ENCODE data around the gene UBA52. TPM values are rescaled to one million over a fixed set of nuclear protein-coding genes. Genes with fewer than 3 reads are reported as not detected.

The UBA52 gene
- total and polyA plus RNA-seq, 2 of the 13 experiments (the other 11 are each of a cell fraction or from before 2014, with no cell fraction given) = 959 to 1,782 TPM

DNA sequence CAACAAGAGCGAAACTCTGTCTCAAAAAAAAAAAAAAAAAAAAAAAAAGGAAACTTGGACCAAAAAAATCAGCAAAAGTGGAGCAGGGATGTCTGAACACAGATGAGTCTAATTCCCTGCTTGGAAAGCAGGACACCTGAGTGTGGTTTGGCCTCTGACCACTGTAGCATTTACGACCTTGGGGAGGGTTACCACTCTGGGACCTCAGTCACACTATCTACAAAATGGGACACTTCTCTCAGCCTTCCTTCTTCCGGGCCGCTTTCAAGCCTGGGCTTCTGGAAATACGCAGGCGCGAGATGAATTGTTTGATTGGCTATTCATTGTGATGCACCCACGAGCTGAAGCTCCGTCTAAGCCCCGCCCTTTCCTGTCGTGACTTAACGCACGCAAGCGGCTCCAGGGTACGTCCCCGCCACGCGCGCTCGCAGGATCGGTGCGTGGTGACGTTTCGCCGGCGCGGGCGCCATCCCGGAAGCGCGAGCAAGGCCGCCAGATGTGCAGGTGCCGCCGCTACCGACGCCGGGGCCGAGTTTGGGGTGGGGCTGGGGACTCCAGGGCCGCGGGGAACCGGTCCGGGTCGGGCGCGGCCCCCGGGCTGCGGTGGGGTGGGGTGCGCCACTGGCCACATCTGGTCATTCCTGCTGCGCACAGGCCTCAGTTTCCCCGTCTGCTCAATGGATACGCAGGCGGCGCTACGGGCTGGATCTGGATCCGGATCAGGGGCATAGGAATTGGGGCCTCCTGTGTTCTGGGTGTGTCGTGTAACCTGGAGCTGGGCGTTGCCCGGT lies 14.1 kb upstream of the UBA52 start, which contains the start of gene KXD1 (continued):
- TF ChIP-seq HINFP (CRISPR knock-in tag; IDR thresholded peaks at IDR 0.05; ENCODE audit: low read depth) (0 out of 2 replicates have a peak, but pooled peaks have one; percentile 7), KLF13 (CRISPR knock-in tag; IDR thresholded peaks at IDR 0.05) (no peak), ZFP90 (CRISPR knock-in tag; IDR thresholded peaks at IDR 0.05; ENCODE audit: borderline replicate concordance) (peak; percentile 40; the same call in 1 of the 2 replicates), ZNF616 (CRISPR knock-in tag; IDR thresholded peaks at IDR 0.05; ENCODE audit: low read depth) (no peak), SIX4 (CRISPR knock-in tag; IDR thresholded peaks at IDR 0.05) (no peak), NR3C1 (CRISPR knock-in tag; IDR thresholded peaks at IDR 0.05) (no peak), MTA3 (CRISPR knock-in tag; IDR thresholded peaks at IDR 0.05) (no peak), ZNF775 (CRISPR knock-in tag; IDR thresholded peaks at IDR 0.05; ENCODE audit: borderline replicate concordance) (no peak), TCF12 (IDR thresholded peaks at IDR 0.05) (no peak), TCF12 (CRISPR knock-in tag; IDR thresholded peaks at IDR 0.05) (0 out of 2 replicates have a peak, but pooled peaks have one; percentile 32), ZNF282 (IDR thresholded peaks at IDR 0.05; ENCODE audit: partially characterized antibody) (no peak), SMARCC2 (IDR thresholded peaks at IDR 0.05) (no peak), ZSCAN20 (CRISPR knock-in tag; IDR thresholded peaks at IDR 0.05; ENCODE audit: borderline replicate concordance) (no peak), ZKSCAN8 (CRISPR knock-in tag; IDR thresholded peaks at IDR 0.05; ENCODE audit: borderline replicate concordance) (no peak), PLRG1 (conservative IDR thresholded peaks at IDR 0.05) (no peak), ZNF292 (CRISPR knock-in tag; IDR thresholded peaks at IDR 0.05; ENCODE audit: borderline replicate concordance, low read depth) (no peak; the same call in 1 of the 2 replicates), ZNF354B (CRISPR knock-in tag; IDR thresholded peaks at IDR 0.05) (no peak), SRSF9 (IDR thresholded peaks at IDR 0.05; ENCODE audit: borderline replicate concordance, insufficient read depth, low read depth, low read length, poor library complexity, severe bottlenecking) (no peak), ZNF546 (CRISPR knock-in tag; conservative IDR thresholded peaks at IDR 0.05) (no peak), AHR (CRISPR knock-in tag; IDR thresholded peaks at IDR 0.05) (no peak), ZNF20 (CRISPR knock-in tag; IDR thresholded peaks at IDR 0.05) (no peak), RARG (CRISPR knock-in tag; IDR thresholded peaks at IDR 0.05; ENCODE audit: low read depth) (no peak), CBX2 (IDR thresholded peaks at IDR 0.05; ENCODE audit: low read depth, low read length) (no peak), CBX2 (CRISPR knock-in tag; IDR thresholded peaks at IDR 0.05; ENCODE audit: low read depth) (no peak)
- TF ChIP-seq, protein P1, sequence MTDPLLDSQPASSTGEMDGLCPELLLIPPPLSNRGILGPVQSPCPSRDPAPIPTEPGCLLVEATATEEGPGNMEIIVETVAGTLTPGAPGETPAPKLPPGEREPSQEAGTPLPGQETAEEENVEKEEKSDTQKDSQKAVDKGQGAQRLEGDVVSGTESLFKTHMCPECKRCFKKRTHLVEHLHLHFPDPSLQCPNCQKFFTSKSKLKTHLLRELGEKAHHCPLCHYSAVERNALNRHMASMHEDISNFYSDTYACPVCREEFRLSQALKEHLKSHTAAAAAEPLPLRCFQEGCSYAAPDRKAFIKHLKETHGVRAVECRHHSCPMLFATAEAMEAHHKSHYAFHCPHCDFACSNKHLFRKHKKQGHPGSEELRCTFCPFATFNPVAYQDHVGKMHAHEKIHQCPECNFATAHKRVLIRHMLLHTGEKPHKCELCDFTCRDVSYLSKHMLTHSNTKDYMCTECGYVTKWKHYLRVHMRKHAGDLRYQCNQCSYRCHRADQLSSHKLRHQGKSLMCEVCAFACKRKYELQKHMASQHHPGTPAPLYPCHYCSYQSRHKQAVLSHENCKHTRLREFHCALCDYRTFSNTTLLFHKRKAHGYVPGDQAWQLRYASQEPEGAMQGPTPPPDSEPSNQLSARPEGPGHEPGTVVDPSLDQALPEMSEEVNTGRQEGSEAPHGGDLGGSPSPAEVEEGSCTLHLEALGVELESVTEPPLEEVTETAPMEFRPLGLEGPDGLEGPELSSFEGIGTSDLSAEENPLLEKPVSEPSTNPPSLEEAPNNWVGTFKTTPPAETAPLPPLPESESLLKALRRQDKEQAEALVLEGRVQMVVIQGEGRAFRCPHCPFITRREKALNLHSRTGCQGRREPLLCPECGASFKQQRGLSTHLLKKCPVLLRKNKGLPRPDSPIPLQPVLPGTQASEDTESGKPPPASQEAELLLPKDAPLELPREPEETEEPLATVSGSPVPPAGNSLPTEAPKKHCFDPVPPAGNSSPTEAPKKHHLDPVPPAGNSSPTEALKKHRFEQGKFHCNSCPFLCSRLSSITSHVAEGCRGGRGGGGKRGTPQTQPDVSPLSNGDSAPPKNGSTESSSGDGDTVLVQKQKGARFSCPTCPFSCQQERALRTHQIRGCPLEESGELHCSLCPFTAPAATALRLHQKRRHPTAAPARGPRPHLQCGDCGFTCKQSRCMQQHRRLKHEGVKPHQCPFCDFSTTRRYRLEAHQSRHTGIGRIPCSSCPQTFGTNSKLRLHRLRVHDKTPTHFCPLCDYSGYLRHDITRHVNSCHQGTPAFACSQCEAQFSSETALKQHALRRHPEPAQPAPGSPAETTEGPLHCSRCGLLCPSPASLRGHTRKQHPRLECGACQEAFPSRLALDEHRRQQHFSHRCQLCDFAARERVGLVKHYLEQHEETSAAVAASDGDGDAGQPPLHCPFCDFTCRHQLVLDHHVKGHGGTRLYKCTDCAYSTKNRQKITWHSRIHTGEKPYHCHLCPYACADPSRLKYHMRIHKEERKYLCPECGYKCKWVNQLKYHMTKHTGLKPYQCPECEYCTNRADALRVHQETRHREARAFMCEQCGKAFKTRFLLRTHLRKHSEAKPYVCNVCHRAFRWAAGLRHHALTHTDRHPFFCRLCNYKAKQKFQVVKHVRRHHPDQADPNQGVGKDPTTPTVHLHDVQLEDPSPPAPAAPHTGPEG (CRISPR knock-in tag; IDR thresholded peaks at IDR 0.05) = no peak
